ENCODE data around the gene ELK3.
"Not testable (repeated sequence)": the region's sequence is repeated elsewhere in the genome, so short reads cannot be mapped to it uniquely, and the experiment has no call there.

ELK3 gene

DNA sequence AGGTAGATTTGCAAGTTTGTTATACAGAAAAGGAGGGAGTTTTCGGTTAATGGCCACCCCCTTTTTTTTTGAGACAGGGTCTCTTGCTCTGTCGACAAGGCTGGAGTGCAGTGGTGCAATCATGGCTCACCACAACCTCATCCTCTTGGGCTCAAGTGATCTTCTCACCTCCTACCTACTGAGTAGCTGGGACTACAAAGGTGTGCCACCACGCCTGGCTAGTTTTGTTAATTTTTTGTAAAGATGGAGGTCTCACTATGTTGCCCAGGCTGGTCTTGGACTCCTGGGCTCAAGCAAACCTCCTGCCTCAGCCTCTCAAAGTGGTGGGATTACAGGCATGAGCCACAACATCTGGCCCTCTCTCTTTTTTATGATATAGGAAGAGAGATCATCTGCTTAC lies 111.5 kb downstream of the ELK3 start:
- Mint-ChIP-seq H3K4me3 (no peak overlapping the region), H3K27ac (no peak overlapping the region), H3K9me3 (ENCODE audit: low read depth) (no peaks in the 10 kb centered on the region), H3K4me1 (ENCODE audit: low read depth) (peaks cover 19% of the 10 kb centered on the region), H3K36me3 (peaks cover 7% of the 10 kb centered on the region), H3K27me3 (no peaks in the 10 kb centered on the region)

DNA sequence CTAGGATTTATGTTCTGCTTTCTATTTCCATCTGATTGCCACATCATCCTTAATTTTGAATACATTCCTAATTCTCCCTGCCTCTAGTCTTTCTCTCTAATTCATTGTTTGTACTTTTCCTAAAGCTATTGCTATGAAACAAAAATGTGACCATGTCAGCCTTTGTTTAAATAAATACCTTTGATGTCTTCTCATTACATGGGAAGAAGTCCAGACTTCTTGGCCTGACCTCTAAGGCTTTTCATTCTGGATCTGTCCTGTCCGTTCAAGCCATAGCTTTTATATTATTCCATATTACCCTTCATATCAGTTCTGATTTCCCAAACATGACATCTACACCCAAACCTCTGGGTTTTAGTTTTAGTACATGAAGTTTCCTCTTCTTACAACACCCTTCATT lies 114.7 kb downstream of the ELK3 start:
- no peak overlapping the region for H3K4me3 Mint-ChIP-seq
- H3K27ac Mint-ChIP-seq = peak overlapping the region; percentile 43
- peaks cover 17% of the 10 kb centered on the region for H3K4me1 Mint-ChIP-seq (ENCODE audit: low read depth)
- no peaks in the 10 kb centered on the region for H3K27me3 Mint-ChIP-seq
- no peaks in the 10 kb centered on the region for H3K9me3 Mint-ChIP-seq (ENCODE audit: low read depth)
- peaks cover 7% of the 10 kb centered on the region for H3K36me3 Mint-ChIP-seq

DNA sequence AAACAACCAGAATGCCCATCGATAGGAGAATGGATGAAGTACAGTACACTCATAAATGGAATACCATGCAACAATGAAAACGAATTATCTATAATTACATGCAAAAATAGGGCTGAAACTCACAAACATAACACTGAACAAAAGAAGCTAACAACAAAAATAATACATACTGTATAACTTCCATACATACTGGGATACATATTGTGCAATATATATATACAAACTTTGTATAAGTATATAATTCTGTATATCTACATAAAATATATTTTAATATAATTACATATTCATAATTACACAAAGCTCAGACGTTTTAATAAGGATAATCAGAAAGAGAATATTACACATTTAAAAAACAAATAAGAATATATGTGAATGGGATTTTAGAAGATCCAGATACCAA lies 115.9 kb downstream of the ELK3 start:
- Mint-ChIP-seq H3K27ac (no peak overlapping the region), H3K27me3 (no peaks in the 10 kb centered on the region)

GRCh38 chr12:96311191-96311590 lies 117.0 kb downstream of the ELK3 start:
- no peak overlapping the region for H3K27ac Mint-ChIP-seq
- H3K4me1 Mint-ChIP-seq (ENCODE audit: low read depth) = peaks cover 29% of the 10 kb centered on the region
- H3K9me3 Mint-ChIP-seq (ENCODE audit: low read depth) = no peaks in the 10 kb centered on the region
- H3K27me3 Mint-ChIP-seq = no peaks in the 10 kb centered on the region
- H3K36me3 Mint-ChIP-seq = peaks cover 5% of the 10 kb centered on the region
- H3K4me3 Mint-ChIP-seq = no peak overlapping the region

More for the DNA sequence above, 115.9 kb downstream of the ELK3 start:
- peaks cover 24% of the 10 kb centered on the region for H3K4me1 Mint-ChIP-seq (ENCODE audit: low read depth)
- no peaks in the 10 kb centered on the region for H3K9me3 Mint-ChIP-seq (ENCODE audit: low read depth)
- peaks cover 7% of the 10 kb centered on the region for H3K36me3 Mint-ChIP-seq
- no peak overlapping the region for H3K4me3 Mint-ChIP-seq

DNA sequence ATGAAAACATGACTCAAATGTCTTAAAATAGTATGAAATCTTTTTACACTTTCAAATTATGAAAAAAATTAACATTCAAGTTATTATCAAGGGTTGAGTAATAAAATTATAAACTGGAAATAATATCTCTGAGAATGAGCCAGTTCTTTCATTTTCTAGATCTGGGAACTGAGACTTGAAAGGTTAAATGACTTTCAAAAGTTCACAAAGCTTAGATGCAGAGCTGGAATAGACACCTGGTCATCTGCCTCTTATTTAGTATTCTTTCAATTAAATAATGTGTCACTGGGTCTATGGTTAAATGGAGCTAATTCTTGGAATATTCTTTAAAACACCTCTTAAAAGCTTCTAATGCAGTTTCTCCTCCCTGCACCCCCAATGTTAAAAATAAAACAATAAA lies 119.4 kb downstream of the ELK3 start:
- H3K9me3 Mint-ChIP-seq (ENCODE audit: low read depth) = no peaks in the 10 kb centered on the region
- H3K4me1 Mint-ChIP-seq (ENCODE audit: low read depth) = peaks cover 25% of the 10 kb centered on the region
- H3K27ac Mint-ChIP-seq = peak overlapping the region; percentile 64
- H3K27me3 Mint-ChIP-seq = no peaks in the 10 kb centered on the region
- H3K36me3 Mint-ChIP-seq = peaks cover 5% of the 10 kb centered on the region
- H3K4me3 Mint-ChIP-seq = no peak overlapping the region

DNA sequence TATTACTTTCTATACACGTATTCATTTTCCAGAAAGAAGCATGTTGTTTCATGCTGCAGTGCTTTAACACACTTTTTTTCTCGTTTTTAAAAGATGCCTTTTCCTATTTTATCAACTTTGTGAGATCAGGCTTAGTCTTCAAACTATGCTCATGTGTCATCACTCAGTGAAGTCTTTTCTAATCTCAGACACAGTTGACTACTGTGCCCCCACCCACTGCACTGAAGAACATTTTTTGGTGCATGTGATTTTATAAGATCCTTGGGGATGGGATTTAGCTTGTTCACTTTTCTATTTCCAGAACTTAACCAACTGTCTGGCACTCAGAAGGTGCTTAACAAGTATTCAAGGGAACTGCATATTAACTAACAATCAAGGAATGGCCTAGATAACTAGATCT lies 120.5 kb downstream of the ELK3 start:
- H3K9me3 Mint-ChIP-seq (ENCODE audit: low read depth) = no peaks in the 10 kb centered on the region
- H3K27ac Mint-ChIP-seq = peak overlapping the region; percentile 29
- no peaks in the 10 kb centered on the region for H3K27me3 Mint-ChIP-seq
- no peak overlapping the region for H3K4me3 Mint-ChIP-seq
- no peaks in the 10 kb centered on the region for H3K36me3 Mint-ChIP-seq
- peaks cover 19% of the 10 kb centered on the region for H3K4me1 Mint-ChIP-seq (ENCODE audit: low read depth)

DNA sequence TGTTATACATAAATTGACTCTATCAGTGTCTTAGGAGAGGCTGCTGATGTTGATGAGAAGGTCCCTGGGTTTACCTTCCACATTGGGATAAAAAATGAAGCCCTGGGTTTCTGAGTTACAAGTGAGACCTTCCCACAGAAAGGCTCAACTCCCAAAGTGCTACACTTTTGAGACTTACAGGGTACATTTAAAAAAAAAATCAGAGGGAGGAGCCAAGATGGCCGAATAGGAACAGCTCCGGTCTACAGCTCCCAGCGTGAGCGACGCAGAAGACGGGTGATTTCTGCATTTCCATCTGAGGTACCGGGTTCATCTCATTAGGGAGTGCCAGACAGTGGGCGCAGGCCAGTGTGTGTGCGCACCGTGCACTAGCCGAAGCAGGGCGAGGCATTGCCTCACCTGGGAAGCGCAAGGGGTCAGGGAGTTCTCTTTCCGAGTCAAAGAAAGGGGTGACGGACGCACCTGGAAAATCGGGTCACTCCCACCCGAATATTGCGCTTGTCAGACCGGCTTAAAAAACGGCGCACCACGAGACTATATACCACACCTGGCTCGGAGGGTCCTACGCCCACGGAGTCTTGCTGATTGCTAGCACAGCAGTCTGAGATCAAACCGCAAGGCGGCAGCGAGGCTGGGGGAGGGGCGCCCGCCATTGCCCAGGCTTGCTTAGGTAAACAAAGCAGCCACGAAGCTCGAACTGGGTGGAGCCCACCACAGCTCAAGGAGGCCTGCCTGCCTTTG lies 121.7 kb downstream of the ELK3 start:
- H3K36me3 Mint-ChIP-seq; H3K9me3 Mint-ChIP-seq (ENCODE audit: low read depth); H3K27me3 Mint-ChIP-seq: not testable (repeated sequence)
- Mint-ChIP-seq H3K4me3 (peak overlapping the region; percentile 88), H3K4me1 (ENCODE audit: low read depth) (peaks cover 19% of the 10 kb centered on the region), H3K27ac (peak overlapping the region; percentile 84)

- H3K4me3 Mint-ChIP-seq; H3K9me3 Mint-ChIP-seq (ENCODE audit: low read depth); H3K36me3 Mint-ChIP-seq; H3K27me3 Mint-ChIP-seq; H3K27ac Mint-ChIP-seq: not testable (repeated sequence)
- peaks cover 21% of the 10 kb centered on the region for H3K4me1 Mint-ChIP-seq (ENCODE audit: low read depth)
Observed at GRCh38 chr12:96317801-96318200, 123.6 kb downstream of the ELK3 start.
